IPS-11a (cell line): ENCODE measurements around the gene COL6A1.

Experiments used
- H3K4me3 ChIP-seq: one replicate; pipeline ENCODE4 v1.5.1; 2013; ENCODE audit warnings: low read depth, low read length, control low read depth

COL6A1 gene

GRCh38 chr21:45993210-45994085, 11.9 kb downstream of the COL6A1 start:
- no peak overlapping the region for H3K4me3 ChIP-seq

- no peak overlapping the region for H3K4me3 ChIP-seq
Measured at GRCh38 chr21:45994086-45994661, 12.6 kb downstream of the COL6A1 start.

GRCh38 chr21:45994759-45995685, 13.5 kb downstream of the COL6A1 start:
- H3K4me3 ChIP-seq: no peak overlapping the region

GRCh38 chr21:45995686-45996179, 14.2 kb downstream of the COL6A1 start:
- H3K4me3 ChIP-seq: no peak overlapping the region

GRCh38 chr21:45996311-45997204, 15.0 kb downstream of the COL6A1 start:
- no peak overlapping the region for H3K4me3 ChIP-seq

GRCh38 chr21:45997205-45997494, 15.6 kb downstream of the COL6A1 start:
- no peak overlapping the region for H3K4me3 ChIP-seq

GRCh38 chr21:45997495-45998275, 16.1 kb downstream of the COL6A1 start:
- H3K4me3 ChIP-seq: no peak overlapping the region

GRCh38 chr21:45998276-45998701, 16.7 kb downstream of the COL6A1 start:
- H3K4me3 ChIP-seq: no peak overlapping the region

GRCh38 chr21:45998871-45999580, 17.5 kb downstream of the COL6A1 start:
- no peak overlapping the region for H3K4me3 ChIP-seq

GRCh38 chr21:45999581-46000181, 18.1 kb downstream of the COL6A1 start:
- H3K4me3 ChIP-seq: no peak overlapping the region

GRCh38 chr21:46000182-46000730, 18.7 kb downstream of the COL6A1 start:
- H3K4me3 ChIP-seq: no peak overlapping the region

GRCh38 chr21:46000731-46001641, 19.4 kb downstream of the COL6A1 start:
- H3K4me3 ChIP-seq: no peak overlapping the region

- H3K4me3 ChIP-seq: no peak overlapping the region
Measured at GRCh38 chr21:46001821-46002681, 20.5 kb downstream of the COL6A1 start.

GRCh38 chr21:46002841-46003574, 21.4 kb downstream of the COL6A1 start:
- no peak overlapping the region for H3K4me3 ChIP-seq

- no peak overlapping the region for H3K4me3 ChIP-seq
Measured at GRCh38 chr21:46003575-46004007, 22.0 kb downstream of the COL6A1 start.
